Measurements from ENCODE around the gene AQP1.

DNA sequence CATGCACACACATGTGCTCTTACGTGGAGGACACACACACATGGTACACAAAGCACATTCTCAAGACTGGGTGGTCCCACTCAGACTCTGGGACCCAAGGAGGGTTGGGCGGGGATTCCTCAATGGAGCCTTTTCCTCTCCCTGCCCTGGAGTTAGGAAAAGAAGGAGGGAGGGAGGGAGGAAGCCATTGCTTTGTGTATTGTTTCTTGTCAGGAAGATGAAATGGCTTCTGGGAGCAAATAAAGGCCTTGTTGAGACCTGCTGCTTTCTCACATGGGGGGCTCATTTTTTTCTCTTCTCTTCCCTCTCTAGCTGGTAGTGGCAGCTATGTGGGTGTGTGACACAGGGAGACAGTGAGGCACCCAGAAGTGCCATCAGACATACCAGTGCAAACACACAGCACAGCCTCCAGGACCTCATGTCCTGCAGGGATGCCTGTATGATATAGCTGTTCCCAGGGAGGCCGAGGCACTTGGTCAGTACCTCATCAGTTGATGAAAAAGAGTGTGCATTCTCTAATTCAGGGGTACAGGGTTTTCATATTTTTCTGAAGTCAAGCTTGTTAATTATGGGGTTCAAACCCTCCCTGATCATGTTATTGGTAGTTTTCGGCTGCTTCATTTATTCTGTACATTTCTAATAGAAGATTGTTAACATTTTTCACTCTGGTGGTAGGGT lies 5.7 kb downstream of the AQP1 start:
- TF ChIP-seq, protein P1, sequence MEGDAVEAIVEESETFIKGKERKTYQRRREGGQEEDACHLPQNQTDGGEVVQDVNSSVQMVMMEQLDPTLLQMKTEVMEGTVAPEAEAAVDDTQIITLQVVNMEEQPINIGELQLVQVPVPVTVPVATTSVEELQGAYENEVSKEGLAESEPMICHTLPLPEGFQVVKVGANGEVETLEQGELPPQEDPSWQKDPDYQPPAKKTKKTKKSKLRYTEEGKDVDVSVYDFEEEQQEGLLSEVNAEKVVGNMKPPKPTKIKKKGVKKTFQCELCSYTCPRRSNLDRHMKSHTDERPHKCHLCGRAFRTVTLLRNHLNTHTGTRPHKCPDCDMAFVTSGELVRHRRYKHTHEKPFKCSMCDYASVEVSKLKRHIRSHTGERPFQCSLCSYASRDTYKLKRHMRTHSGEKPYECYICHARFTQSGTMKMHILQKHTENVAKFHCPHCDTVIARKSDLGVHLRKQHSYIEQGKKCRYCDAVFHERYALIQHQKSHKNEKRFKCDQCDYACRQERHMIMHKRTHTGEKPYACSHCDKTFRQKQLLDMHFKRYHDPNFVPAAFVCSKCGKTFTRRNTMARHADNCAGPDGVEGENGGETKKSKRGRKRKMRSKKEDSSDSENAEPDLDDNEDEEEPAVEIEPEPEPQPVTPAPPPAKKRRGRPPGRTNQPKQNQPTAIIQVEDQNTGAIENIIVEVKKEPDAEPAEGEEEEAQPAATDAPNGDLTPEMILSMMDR (conservative IDR thresholded peaks at IDR 0.05; ENCODE audit: low read depth, low read length), result no peak
- TF ChIP-seq EZH2phosphoT487 (IDR thresholded peaks at IDR 0.05; ENCODE audit: borderline replicate concordance, low read length), result no peak

All from PC-3 (cell line).